Measurements from ENCODE around the gene SOX12.

- TF ChIP-seq POLR2A (IDR thresholded peaks at IDR 0.05) (no peak), CTCF (IDR thresholded peaks at IDR 0.05) (no peak)
These were observed 29.5 kb upstream of the SOX12 start for GRCh38 chr20:295804-296203.

All from testis (tissue), 2 donors.